AG04450 (cell line): ENCODE results near the gene PALLD. TPM values are rescaled to one million over a fixed set of nuclear protein-coding genes. Genes with fewer than 3 reads are reported as not detected.
"Not testable (repeated sequence)": the region's sequence is repeated elsewhere in the genome, so short reads cannot be mapped to it uniquely, and the experiment has no call there.

Experiments used
- CTCF ChIA-PET: fragments of 300-600, 350-600 bp; formaldehyde crosslinking; extraction: SDS; loops from one replicate; lab custom pipeline; 2022; ENCODE audit warnings: antibody characterized with exemption, inconsistent platforms; lab: Charles Lee
- POLR2A ChIA-PET: fragments of 350-600 bp; formaldehyde crosslinking; extraction: SDS; loops from one replicate; lab custom pipeline; 2021; ENCODE audit warnings: antibody characterized with exemption, inconsistent platforms; lab: Yijun Ruan, JAX
- DNase-seq: peaks from one replicate; pipeline ENCODE4 v3.0.0-alpha.2; 2011; ENCODE audit warnings: low read depth, low spot score
- H3K27ac ChIP-seq: one replicate; pipeline ENCODE4 v1.5.1; 2012; ENCODE audit warnings: low read depth, low read length, control low read depth
- H3K27me3 ChIP-seq: one replicate; pipeline ENCODE4 v1.6.0; 2012; ENCODE audit warnings: low read length; ENCODE audit not compliant: control insufficient read depth, insufficient read depth
- H3K4me3 ChIP-seq: 2 replicates; pipeline ENCODE4 v1.5.1; 2011; ENCODE audit warnings: mild to moderate bottlenecking, low read depth, low read length, control low read depth
- H3K9me3 ChIP-seq: 2 replicates; pipeline ENCODE4 v1.5.1; 2012; ENCODE audit warnings: low read length; ENCODE audit not compliant: control insufficient read depth, insufficient read depth
- polyA plus RNA-seq: library from polyadenylated mRNA; depleted of rRNA; stranded (reverse); fragments of >200 nt; gene quantifications from 2 replicates; pipeline ENCODE4 v1.2.3, GENCODE V29; 2011
- TF ChIP-seq, protein P1 (sequence below): IDR thresholded peaks from 2 replicates; pipeline ENCODE4 v1.5.1; 2011; ENCODE audit warnings: low read depth, low read length, control low read depth, inconsistent platforms

The PALLD gene
- polyA plus RNA-seq, 1 experiment = 159 TPM

DNA sequence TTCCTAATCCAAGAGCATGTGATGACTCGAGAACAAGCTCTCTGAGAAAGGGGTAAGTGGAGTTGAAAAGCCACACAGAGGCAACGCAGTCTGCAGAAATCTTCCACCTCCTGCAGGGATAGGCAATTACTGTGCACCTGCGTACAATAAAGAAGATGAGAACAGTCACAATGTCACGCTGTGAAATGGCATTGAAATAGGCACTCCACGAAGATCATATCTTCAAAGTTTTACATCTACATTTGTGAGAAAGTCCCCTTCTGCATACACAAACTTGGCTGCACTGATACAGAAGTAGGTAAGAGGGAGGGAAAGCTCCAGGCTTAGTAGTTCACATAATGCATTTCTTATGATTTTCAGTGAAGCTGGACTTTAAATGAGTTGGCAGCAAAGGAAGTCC, 43.7 kb upstream of the PALLD start:
- H3K27ac ChIP-seq = no peak overlapping the region
- ChIA-PET POLR2A (no interaction called here), CTCF (no interaction called here)
- H3K4me3 ChIP-seq = no peak overlapping the region
- H3K9me3 ChIP-seq = no peaks in the 10 kb centered on the region
- TF ChIP-seq, protein P1, sequence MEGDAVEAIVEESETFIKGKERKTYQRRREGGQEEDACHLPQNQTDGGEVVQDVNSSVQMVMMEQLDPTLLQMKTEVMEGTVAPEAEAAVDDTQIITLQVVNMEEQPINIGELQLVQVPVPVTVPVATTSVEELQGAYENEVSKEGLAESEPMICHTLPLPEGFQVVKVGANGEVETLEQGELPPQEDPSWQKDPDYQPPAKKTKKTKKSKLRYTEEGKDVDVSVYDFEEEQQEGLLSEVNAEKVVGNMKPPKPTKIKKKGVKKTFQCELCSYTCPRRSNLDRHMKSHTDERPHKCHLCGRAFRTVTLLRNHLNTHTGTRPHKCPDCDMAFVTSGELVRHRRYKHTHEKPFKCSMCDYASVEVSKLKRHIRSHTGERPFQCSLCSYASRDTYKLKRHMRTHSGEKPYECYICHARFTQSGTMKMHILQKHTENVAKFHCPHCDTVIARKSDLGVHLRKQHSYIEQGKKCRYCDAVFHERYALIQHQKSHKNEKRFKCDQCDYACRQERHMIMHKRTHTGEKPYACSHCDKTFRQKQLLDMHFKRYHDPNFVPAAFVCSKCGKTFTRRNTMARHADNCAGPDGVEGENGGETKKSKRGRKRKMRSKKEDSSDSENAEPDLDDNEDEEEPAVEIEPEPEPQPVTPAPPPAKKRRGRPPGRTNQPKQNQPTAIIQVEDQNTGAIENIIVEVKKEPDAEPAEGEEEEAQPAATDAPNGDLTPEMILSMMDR = no peak
- no peak for DNase-seq
- no peaks in the 10 kb centered on the region for H3K27me3 ChIP-seq

DNA sequence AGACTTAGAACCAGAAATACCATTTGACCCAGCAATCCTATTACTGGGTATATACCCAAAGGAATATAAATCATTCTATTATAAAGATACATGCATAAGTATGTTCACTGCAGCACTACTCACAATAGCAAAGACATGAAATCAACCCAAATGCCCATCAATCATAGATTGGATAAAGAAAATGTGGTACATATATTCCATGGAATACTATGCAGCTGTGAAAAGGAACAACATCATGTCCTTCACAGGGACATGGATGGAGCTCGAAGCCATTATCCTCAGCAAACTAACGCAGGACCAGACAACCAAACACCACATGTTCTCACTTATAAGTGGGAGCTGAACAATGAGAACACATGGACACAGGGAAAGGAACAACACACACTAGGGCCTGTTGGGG, 38.6 kb upstream of the PALLD start:
- CTCF ChIA-PET, H3K4me3 ChIP-seq, H3K9me3 ChIP-seq, POLR2A ChIA-PET, H3K27ac ChIP-seq, H3K27me3 ChIP-seq, DNase-seq: not testable (repeated sequence)

DNA sequence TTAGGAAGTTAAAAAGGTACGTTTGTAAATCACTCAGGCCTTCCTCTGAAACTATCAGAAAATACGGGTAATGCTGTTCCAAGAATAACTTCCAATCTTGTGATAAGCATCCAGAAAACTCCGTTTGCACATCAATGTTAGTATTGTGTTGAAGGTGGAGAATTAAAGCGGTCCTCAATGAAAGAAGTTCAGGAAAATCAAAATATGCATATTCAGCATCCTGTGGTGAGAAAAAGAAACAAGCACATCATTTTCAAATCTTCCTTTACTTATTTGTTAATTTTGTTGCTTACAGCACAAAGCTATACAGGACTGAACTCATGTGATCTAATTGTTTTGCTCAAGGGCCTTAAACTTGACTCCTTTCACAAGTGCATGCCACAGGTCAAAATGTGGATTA, 35.0 kb upstream of the PALLD start:
- TF ChIP-seq, protein P1 = no peak
- Histone ChIP-seq H3K9me3 (no peaks in the 10 kb centered on the region), H3K4me3 (no peak overlapping the region), H3K27ac (no peak overlapping the region), H3K27me3 (no peaks in the 10 kb centered on the region)
- ChIA-PET POLR2A (no interaction called here), CTCF (no interaction called here)
- DNase-seq = no peak

DNA sequence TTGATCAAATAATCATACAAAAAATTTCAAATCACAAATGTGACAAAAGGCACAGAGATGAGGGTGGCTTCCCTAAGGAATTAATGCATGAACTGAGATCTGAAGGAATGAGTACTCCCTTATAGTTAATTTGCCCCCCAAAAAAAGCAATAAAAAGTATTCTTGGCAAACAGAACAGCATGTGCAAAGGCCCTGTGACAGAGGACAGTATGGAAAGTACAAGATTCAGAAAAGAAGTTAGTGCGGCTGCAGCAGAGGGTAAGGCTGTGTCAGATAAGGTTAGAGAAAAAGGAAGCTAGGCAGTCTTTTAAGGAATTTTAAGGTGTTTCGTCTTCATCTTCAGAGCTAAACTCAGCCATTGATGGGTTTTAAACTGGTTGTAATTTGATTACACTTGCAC, 23.9 kb upstream of the PALLD start:
- no peaks in the 10 kb centered on the region for H3K27me3 ChIP-seq
- TF ChIP-seq, protein P1 = no peak
- no peak for DNase-seq
- ChIA-PET CTCF (interaction anchor here (1.1 kb wide), 1 partner anchor 12 kb away, joined by 3 read pairs; no protein-coding TSS in a partner anchor), POLR2A (no interaction called here)
- H3K9me3 ChIP-seq = no peaks in the 10 kb centered on the region
- no peak overlapping the region for H3K27ac ChIP-seq
- no peak overlapping the region for H3K4me3 ChIP-seq

DNA sequence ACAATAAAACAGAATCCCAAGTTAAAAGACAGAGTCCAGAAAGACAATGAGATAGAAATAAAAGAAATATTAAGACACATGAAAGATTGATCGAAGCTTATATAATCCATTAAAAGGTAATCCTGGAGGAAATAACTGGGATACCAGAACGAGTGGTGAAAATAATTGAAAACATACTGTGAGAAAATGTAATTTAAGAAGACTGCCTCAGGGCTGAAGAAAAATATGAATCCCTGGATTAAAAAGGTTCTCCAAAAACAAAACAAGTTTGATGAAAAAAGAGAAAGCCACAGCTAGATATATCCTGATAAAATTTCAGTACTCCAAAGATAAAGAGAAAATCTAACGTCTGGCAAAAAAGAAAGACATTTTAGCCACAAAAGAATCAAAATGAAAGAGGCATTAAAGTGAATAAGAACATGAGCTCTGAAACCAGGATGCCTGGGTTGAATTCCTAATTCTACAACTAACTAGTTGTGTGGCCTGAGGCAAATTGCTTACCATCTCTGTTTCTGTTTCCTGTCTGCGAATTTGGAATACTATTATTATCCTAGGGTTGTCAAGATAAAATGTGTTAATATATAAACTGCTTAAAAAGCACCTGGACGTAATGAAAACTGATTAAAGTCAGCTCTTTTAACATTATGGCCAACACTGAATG, 22.1 kb upstream of the PALLD start:
- POLR2A ChIA-PET = no interaction called here
- Histone ChIP-seq H3K27ac (no peak overlapping the region), H3K9me3 (no peaks in the 10 kb centered on the region), H3K27me3 (no peaks in the 10 kb centered on the region), H3K4me3 (no peak overlapping the region)
- TF ChIP-seq, protein P1 = no peak
- no peak for DNase-seq
- CTCF ChIA-PET = no interaction called here
